ENCODE data around the gene TGFBR2.

TGFBR2 gene

GRCh38 chr3:30688776-30689641 lies 82.6 kb downstream of the TGFBR2 start:
- TF ChIP-seq, protein P1, sequence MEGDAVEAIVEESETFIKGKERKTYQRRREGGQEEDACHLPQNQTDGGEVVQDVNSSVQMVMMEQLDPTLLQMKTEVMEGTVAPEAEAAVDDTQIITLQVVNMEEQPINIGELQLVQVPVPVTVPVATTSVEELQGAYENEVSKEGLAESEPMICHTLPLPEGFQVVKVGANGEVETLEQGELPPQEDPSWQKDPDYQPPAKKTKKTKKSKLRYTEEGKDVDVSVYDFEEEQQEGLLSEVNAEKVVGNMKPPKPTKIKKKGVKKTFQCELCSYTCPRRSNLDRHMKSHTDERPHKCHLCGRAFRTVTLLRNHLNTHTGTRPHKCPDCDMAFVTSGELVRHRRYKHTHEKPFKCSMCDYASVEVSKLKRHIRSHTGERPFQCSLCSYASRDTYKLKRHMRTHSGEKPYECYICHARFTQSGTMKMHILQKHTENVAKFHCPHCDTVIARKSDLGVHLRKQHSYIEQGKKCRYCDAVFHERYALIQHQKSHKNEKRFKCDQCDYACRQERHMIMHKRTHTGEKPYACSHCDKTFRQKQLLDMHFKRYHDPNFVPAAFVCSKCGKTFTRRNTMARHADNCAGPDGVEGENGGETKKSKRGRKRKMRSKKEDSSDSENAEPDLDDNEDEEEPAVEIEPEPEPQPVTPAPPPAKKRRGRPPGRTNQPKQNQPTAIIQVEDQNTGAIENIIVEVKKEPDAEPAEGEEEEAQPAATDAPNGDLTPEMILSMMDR (conservative IDR thresholded peaks at IDR 0.05; ENCODE audit: low read depth): no peak
- ChIA-PET POLR2A (ENCODE audit: low non-redundant PET) (no interaction called here), CTCF (interaction anchor here (1.4 kb wide), 1 partner anchor 490 kb away, joined by 3 read pairs; no protein-coding TSS in a partner anchor)
- DNase-seq (ENCODE audit: low spot score): peak; percentile 58
- H3K27ac ChIP-seq: peak overlapping the region; percentile 91

- no peak overlapping the region; the same call in 1 of the 2 replicates for H3K27ac ChIP-seq
- ChIA-PET POLR2A (ENCODE audit: low non-redundant PET) (no interaction called here), CTCF (no interaction called here)
- DNase-seq (ENCODE audit: low spot score): no peak
- TF ChIP-seq, protein P1 (conservative IDR thresholded peaks at IDR 0.05; ENCODE audit: low read depth): no peak
Observed at GRCh38 chr3:30690199-30690598, 83.8 kb downstream of the TGFBR2 start.

DNA sequence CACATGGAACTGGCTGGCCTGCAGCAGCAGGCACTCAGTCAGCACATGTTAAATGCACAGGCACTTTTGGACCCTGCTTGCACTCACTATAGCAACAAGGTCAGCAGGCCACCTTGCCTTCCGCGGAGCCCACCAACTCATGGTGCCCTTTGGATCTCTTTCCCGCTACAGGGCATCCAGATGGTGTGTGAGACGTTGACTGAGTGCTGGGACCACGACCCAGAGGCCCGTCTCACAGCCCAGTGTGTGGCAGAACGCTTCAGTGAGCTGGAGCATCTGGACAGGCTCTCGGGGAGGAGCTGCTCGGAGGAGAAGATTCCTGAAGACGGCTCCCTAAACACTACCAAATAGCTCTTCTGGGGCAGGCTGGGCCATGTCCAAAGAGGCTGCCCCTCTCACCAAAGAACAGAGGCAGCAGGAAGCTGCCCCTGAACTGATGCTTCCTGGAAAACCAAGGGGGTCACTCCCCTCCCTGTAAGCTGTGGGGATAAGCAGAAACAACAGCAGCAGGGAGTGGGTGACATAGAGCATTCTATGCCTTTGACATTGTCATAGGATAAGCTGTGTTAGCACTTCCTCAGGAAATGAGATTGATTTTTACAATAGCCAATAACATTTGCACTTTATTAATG lies 85.0 kb downstream of the TGFBR2 start:
- ChIA-PET CTCF (interaction anchor here (0.6 kb wide), 1 partner anchor 347 kb away, joined by 3 read pairs; no protein-coding TSS in a partner anchor), POLR2A (ENCODE audit: low non-redundant PET) (no interaction called here)
- no peak for DNase-seq (ENCODE audit: low spot score)
- H3K27ac ChIP-seq: peak overlapping the region; percentile 54
- TF ChIP-seq, protein P1 (conservative IDR thresholded peaks at IDR 0.05; ENCODE audit: low read depth): no peak

GRCh38 chr3:30691944-30692343 lies 85.5 kb downstream of the TGFBR2 start:
- ChIA-PET CTCF (interaction anchor here (0.6 kb wide), 1 partner anchor 348 kb away, joined by 3 read pairs; no protein-coding TSS in a partner anchor), POLR2A (ENCODE audit: low non-redundant PET) (no interaction called here)
- DNase-seq (ENCODE audit: low spot score): no peak
- H3K27ac ChIP-seq: no peak overlapping the region
- TF ChIP-seq, protein P1 (conservative IDR thresholded peaks at IDR 0.05; ENCODE audit: low read depth): no peak

GRCh38 chr3:30692498-30693130 lies 86.2 kb downstream of the TGFBR2 start:
- ChIA-PET POLR2A (ENCODE audit: low non-redundant PET) (no interaction called here), CTCF (interaction anchor here (0.6 to 1.5 kb wide), 6 partner anchors 9 to 1535 kb away, joined by 3 to 9 read pairs (median 4); no protein-coding TSS in a partner anchor)
- TF ChIP-seq, protein P1 (conservative IDR thresholded peaks at IDR 0.05; ENCODE audit: low read depth): no peak
- DNase-seq (ENCODE audit: low spot score): no peak
- H3K27ac ChIP-seq: no peak overlapping the region

GRCh38 chr3:30693470-30694120 lies 87.2 kb downstream of the TGFBR2 start:
- DNase-seq (ENCODE audit: low spot score): peak; percentile 48
- no peak overlapping the region for H3K27ac ChIP-seq
- POLR2A ChIA-PET (ENCODE audit: low non-redundant PET): no interaction called here
- TF ChIP-seq, protein P1 (conservative IDR thresholded peaks at IDR 0.05; ENCODE audit: low read depth): peak; percentile 77
- CTCF ChIA-PET: interaction anchor here (0.6 to 1.5 kb wide), 9 partner anchors 10 to 1534 kb away, joined by 3 to 9 read pairs (median 4); no protein-coding TSS in a partner anchor
